ENCODE results near the gene PLAC9. TPM values are rescaled to one million over a fixed set of nuclear protein-coding genes. Genes with fewer than 3 reads are reported as not detected.

The PLAC9 gene
- total RNA-seq, 1 donor from 2014 or later = 1.5 TPM

GRCh38 chr10:80148166-80148805, 15.8 kb downstream of the PLAC9 start:
- Histone ChIP-seq H3K27ac (ENCODE audit: low read depth, low read length) (no peak overlapping the region), H3K9ac (ENCODE audit: low read length) (no peak overlapping the region), H3K4me2 (ENCODE audit: low read length) (no peak overlapping the region), H3K9me3 (ENCODE audit: insufficient read depth, low read depth, low read length) (no peaks in the 10 kb centered on the region), H3K4me3 (ENCODE audit: insufficient read depth, low read depth, low read length) (no peak overlapping the region), H3K79me2 (ENCODE audit: insufficient read depth, low read length) (no peaks in the 10 kb centered on the region), H4K20me1 (ENCODE audit: insufficient read depth, low read length) (peaks cover 3% of the 10 kb centered on the region), H3K4me1 (ENCODE audit: insufficient read depth, low read length) (peaks cover 8% of the 10 kb centered on the region), H3K27me3 (ENCODE audit: insufficient read depth, low read length) (no peaks in the 10 kb centered on the region), H3K36me3 (ENCODE audit: insufficient read depth, low read length) (peaks cover 2% of the 10 kb centered on the region), H2AFZ (ENCODE audit: low read depth, low read length) (no peak overlapping the region)
- no peak for DNase-seq (ENCODE audit: low read depth)
- TF ChIP-seq CTCF (IDR thresholded peaks at IDR 0.05; ENCODE audit: insufficient read depth, low read depth, low read length) = no peak
- TF ChIP-seq EZH2 (IDR thresholded peaks at IDR 0.05; ENCODE audit: insufficient read depth, low read length) = no peak
- Mint-ChIP-seq H3K27ac (ENCODE audit: unreplicated experiment) (no peak overlapping the region), H3K4me1 (ENCODE audit: low read depth, unreplicated experiment) (peaks cover 8% of the 10 kb centered on the region), H3K36me3 (ENCODE audit: low read depth, unreplicated experiment) (peaks cover 10% of the 10 kb centered on the region), H3K4me3 (ENCODE audit: unreplicated experiment) (no peak overlapping the region), H3K27me3 (ENCODE audit: low read depth, unreplicated experiment) (no peaks in the 10 kb centered on the region), H3K9me3 (ENCODE audit: unreplicated experiment) (no peaks in the 10 kb centered on the region)
- no peak for FAIRE-seq

GRCh38 chr10:80149123-80149522, 16.6 kb downstream of the PLAC9 start:
- Histone ChIP-seq H3K27me3 (ENCODE audit: insufficient read depth, low read length) (no peaks in the 10 kb centered on the region), H4K20me1 (ENCODE audit: insufficient read depth, low read length) (peaks cover 3% of the 10 kb centered on the region), H3K27ac (ENCODE audit: low read depth, low read length) (no peak overlapping the region), H3K9ac (ENCODE audit: low read length) (no peak overlapping the region), H3K4me3 (ENCODE audit: insufficient read depth, low read depth, low read length) (no peak overlapping the region), H2AFZ (ENCODE audit: low read depth, low read length) (no peak overlapping the region), H3K36me3 (ENCODE audit: insufficient read depth, low read length) (peaks cover 2% of the 10 kb centered on the region), H3K79me2 (ENCODE audit: insufficient read depth, low read length) (no peaks in the 10 kb centered on the region), H3K4me1 (ENCODE audit: insufficient read depth, low read length) (peaks cover 8% of the 10 kb centered on the region), H3K9me3 (ENCODE audit: insufficient read depth, low read depth, low read length) (no peaks in the 10 kb centered on the region), H3K4me2 (ENCODE audit: low read length) (no peak overlapping the region)
- peaks cover 14% of the 10 kb centered on the region for H3K36me3 Mint-ChIP-seq (ENCODE audit: low read depth, unreplicated experiment)
- no peaks in the 10 kb centered on the region for H3K27me3 Mint-ChIP-seq (ENCODE audit: low read depth, unreplicated experiment)
- DNase-seq (ENCODE audit: low read depth) (no peak), FAIRE-seq (no peak)
- no peak overlapping the region for H3K4me3 Mint-ChIP-seq (ENCODE audit: unreplicated experiment)
- peaks cover 10% of the 10 kb centered on the region for H3K4me1 Mint-ChIP-seq (ENCODE audit: low read depth, unreplicated experiment)
- no peak for TF ChIP-seq CTCF (IDR thresholded peaks at IDR 0.05; ENCODE audit: insufficient read depth, low read depth, low read length)
- no peak for TF ChIP-seq EZH2 (IDR thresholded peaks at IDR 0.05; ENCODE audit: insufficient read depth, low read length)
- no peak overlapping the region for H3K27ac Mint-ChIP-seq (ENCODE audit: unreplicated experiment)
- H3K9me3 Mint-ChIP-seq (ENCODE audit: unreplicated experiment) = no peaks in the 10 kb centered on the region

GRCh38 chr10:80150172-80150571, 17.6 kb downstream of the PLAC9 start:
- no peaks in the 10 kb centered on the region for H3K27me3 Mint-ChIP-seq (ENCODE audit: low read depth, unreplicated experiment)
- no peak overlapping the region for H2AFZ ChIP-seq (ENCODE audit: low read depth, low read length)

More at GRCh38 chr10:80150172-80150571, 17.6 kb downstream of the PLAC9 start:
- TF ChIP-seq CTCF (IDR thresholded peaks at IDR 0.05; ENCODE audit: insufficient read depth, low read depth, low read length) (no peak), EZH2 (IDR thresholded peaks at IDR 0.05; ENCODE audit: insufficient read depth, low read length) (no peak)
- DNase-seq (ENCODE audit: low read depth) = no peak
- no peak for FAIRE-seq
- H3K4me3 Mint-ChIP-seq (ENCODE audit: unreplicated experiment) = no peak overlapping the region
- H3K4me2 ChIP-seq (ENCODE audit: low read length) = no peak overlapping the region
- peaks cover 3% of the 10 kb centered on the region for H4K20me1 ChIP-seq (ENCODE audit: insufficient read depth, low read length)
- H3K36me3 Mint-ChIP-seq (ENCODE audit: low read depth, unreplicated experiment) = peaks cover 14% of the 10 kb centered on the region
- H3K9me3 ChIP-seq (ENCODE audit: insufficient read depth, low read depth, low read length) = no peaks in the 10 kb centered on the region
- H3K4me1 ChIP-seq (ENCODE audit: insufficient read depth, low read length) = peaks cover 17% of the 10 kb centered on the region
- no peaks in the 10 kb centered on the region for H3K27me3 ChIP-seq (ENCODE audit: insufficient read depth, low read length)
- H3K9ac ChIP-seq (ENCODE audit: low read length) = no peak overlapping the region
- no peaks in the 10 kb centered on the region for H3K79me2 ChIP-seq (ENCODE audit: insufficient read depth, low read length)
- peaks cover 17% of the 10 kb centered on the region for H3K4me1 Mint-ChIP-seq (ENCODE audit: low read depth, unreplicated experiment)
- no peak overlapping the region for H3K4me3 ChIP-seq (ENCODE audit: insufficient read depth, low read depth, low read length)
- no peak overlapping the region for H3K27ac ChIP-seq (ENCODE audit: low read depth, low read length)
- H3K27ac Mint-ChIP-seq (ENCODE audit: unreplicated experiment) = no peak overlapping the region
- H3K9me3 Mint-ChIP-seq (ENCODE audit: unreplicated experiment) = no peaks in the 10 kb centered on the region
- H3K36me3 ChIP-seq (ENCODE audit: insufficient read depth, low read length) = peaks cover 2% of the 10 kb centered on the region

Data from astrocyte (in vitro differentiated cells and primary cell).